Nucleus accumbens (tissue), 56 donors: ENCODE measurements around the gene CFAP46.
"Not testable (repeated sequence)": the region's sequence is repeated elsewhere in the genome, so short reads cannot be mapped to it uniquely, and the experiment has no call there.

Experiments
- DNase-seq, 56 donors: peaks; one replicate each; lab custom pipeline; 2025; lab: John Stamatoyannopoulos, UW

The CFAP46 gene

GRCh38 chr10:132802048-132802447, 140.3 kb downstream of the CFAP46 start:
- no peak for DNase-seq

GRCh38 chr10:132799865-132800264, 142.5 kb downstream of the CFAP46 start:
- no peak for DNase-seq

- DNase-seq, result no peak
These were observed 143.5 kb downstream of the CFAP46 start for GRCh38 chr10:132798876-132799275.

- no peak for DNase-seq
These were observed 144.0 kb downstream of the CFAP46 start for GRCh38 chr10:132798403-132798802.

- not testable (repeated sequence) for DNase-seq
These were observed 144.4 kb downstream of the CFAP46 start for GRCh38 chr10:132797986-132798385.

- DNase-seq, result no peak
These were observed 145.5 kb downstream of the CFAP46 start for GRCh38 chr10:132796846-132797245.

GRCh38 chr10:132793871-132794849, 148.2 kb downstream of the CFAP46 start:
- no peak for DNase-seq

GRCh38 chr10:132793213-132793612, 149.2 kb downstream of the CFAP46 start:
- no peak for DNase-seq

GRCh38 chr10:132792796-132793195, 149.6 kb downstream of the CFAP46 start:
- DNase-seq, result no peak

GRCh38 chr10:132792099-132792498, 150.3 kb downstream of the CFAP46 start:
- not testable (repeated sequence) for DNase-seq

GRCh38 chr10:132790934-132791829, 151.2 kb downstream of the CFAP46 start:
- no peak for DNase-seq

- no peak for DNase-seq
These were observed 151.9 kb downstream of the CFAP46 start for GRCh38 chr10:132790470-132790869.

- no peak for DNase-seq
These were observed 152.7 kb downstream of the CFAP46 start for GRCh38 chr10:132789659-132790148.

GRCh38 chr10:132788831-132789219, 153.5 kb downstream of the CFAP46 start:
- DNase-seq, result no peak

GRCh38 chr10:132788180-132788830, 154.1 kb downstream of the CFAP46 start:
- DNase-seq, result peak in 31 of 56 donors; percentile 15 to 69 (median 42)

GRCh38 chr10:132787495-132788179, 154.7 kb downstream of the CFAP46 start:
- peak in 9 of 56 donors; percentile 26 to 48 (median 37) for DNase-seq

- DNase-seq, result peak in 6 of 56 donors; percentile 10 to 55 (median 30)
These were observed 155.4 kb downstream of the CFAP46 start for GRCh38 chr10:132786884-132787494.

- DNase-seq, result peak in 4 of 56 donors; percentile 53 to 62 (median 54)
These were observed 155.9 kb downstream of the CFAP46 start for GRCh38 chr10:132786476-132786883.
